Suprapubic skin (tissue), 4 donors: Measurements from ENCODE around the gene USP22. TPM values are rescaled to one million over a fixed set of nuclear protein-coding genes. Genes with fewer than 3 reads are reported as not detected.

ENCODE experiments used
- DNase-seq, 2 donors: peaks; one replicate each; pipeline ENCODE4 v3.0.0-alpha.2; 2019; ENCODE audit warnings: low spot score in 2 of 2
- H3K27ac ChIP-seq: fragments of 200-600 bp; sonication (generic); one replicate; pipeline ENCODE4 v1.5.1; 2019
- H3K27me3 ChIP-seq: fragments of 200-600 bp; sonication (generic); one replicate; pipeline ENCODE4 v1.5.1; 2019
- H3K36me3 ChIP-seq: fragments of 200-600 bp; sonication (generic); one replicate; pipeline ENCODE4 v1.5.1; 2019
- H3K4me1 ChIP-seq: fragments of 200-600 bp; sonication (generic); one replicate; pipeline ENCODE4 v1.5.1; 2019
- H3K4me3 ChIP-seq: fragments of 200-600 bp; sonication (generic); one replicate; pipeline ENCODE4 v1.5.1; 2019; ENCODE audit warnings: mild to moderate bottlenecking
- H3K9me3 ChIP-seq: fragments of 200-600 bp; sonication (generic); one replicate; pipeline ENCODE4 v1.5.1; 2019
- EP300 ChIP-seq: sonication (generic); formaldehyde crosslinking; IDR thresholded peaks from one replicate; pipeline ENCODE4 v1.6.1; 2017; ENCODE audit warnings: antibody characterized with exemption
- POLR2A ChIP-seq, 2 donors: fragments of 450-650 bp; IDR thresholded peaks; one replicate each; pipeline ENCODE4 v1.6.1; 2017; ENCODE audit warnings: antibody characterized with exemption in 2 of 2, mild to moderate bottlenecking in 2 of 2, moderate library complexity in 2 of 2
- POLR2AphosphoS5 ChIP-seq, 3 donors: sonication (generic); formaldehyde crosslinking; IDR thresholded peaks; one replicate each; pipeline ENCODE4 v1.6.1; 2017; ENCODE audit warnings: antibody characterized with exemption in 3 of 3
- WGBS: methylation state at CpG from one replicate; pipeline ENCODE4 v1.1.5; 2018; 5-methylcytosine and 5-hydroxymethylcytosine counted together
- total RNA-seq, 4 donors: library from RNA; depleted of rRNA; stranded (reverse); fragments of >200 nt; gene quantifications; one replicate each; pipeline ENCODE4 v1.1.0, GENCODE V29; 2016
- TF ChIP-seq, protein P1 (sequence below), 2 donors: fragments of 200-600 bp in 1 of 2; fragments of 450-650 bp in 1 of 2; sonication (generic) in 1 of 2; IDR thresholded peaks; one replicate each; pipeline ENCODE4 v1.5.1; 2016 to 2019; ENCODE audit warnings: antibody characterized with exemption in 2 of 2, mild to moderate bottlenecking in 1 of 2, moderate library complexity in 1 of 2

Gene USP22
- total RNA-seq, 4 donors from 2014 or later: 116 to 166 (median 152) TPM

DNA sequence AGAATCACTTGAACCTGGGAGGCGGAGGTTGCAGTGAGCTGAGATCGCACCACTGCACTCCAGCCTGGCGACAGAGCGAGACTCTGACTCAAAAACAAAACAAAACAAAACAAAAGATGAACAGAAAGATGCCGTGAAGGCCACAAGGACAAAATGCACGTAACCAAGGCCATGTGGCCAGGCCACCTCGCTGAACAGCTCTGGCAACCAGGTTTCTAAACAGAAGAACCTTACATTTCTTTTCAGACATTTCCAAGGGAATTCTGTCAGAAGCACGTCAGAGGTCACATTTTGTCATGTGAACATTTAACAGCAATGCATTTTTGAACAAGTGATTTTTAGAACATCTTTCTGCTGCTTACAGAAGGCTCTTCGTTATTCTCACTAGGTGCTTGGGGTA, 28.8 kb downstream of the USP22 start:
- DNase-seq: no peak
- Histone ChIP-seq H3K27ac (no peak overlapping the region), H3K36me3 (peaks cover 97% of the 10 kb centered on the region), H3K9me3 (no peaks in the 10 kb centered on the region), H3K4me1 (no peaks in the 10 kb centered on the region), H3K27me3 (no peaks in the 10 kb centered on the region), H3K4me3 (no peak overlapping the region)
- 93% methylated on average over 9 of the region's 9 CpGs for WGBS
- no peak for TF ChIP-seq POLR2A (IDR thresholded peaks at IDR 0.05)
- TF ChIP-seq POLR2AphosphoS5 (IDR thresholded peaks at IDR 0.05): no peak
- TF ChIP-seq, protein P1, sequence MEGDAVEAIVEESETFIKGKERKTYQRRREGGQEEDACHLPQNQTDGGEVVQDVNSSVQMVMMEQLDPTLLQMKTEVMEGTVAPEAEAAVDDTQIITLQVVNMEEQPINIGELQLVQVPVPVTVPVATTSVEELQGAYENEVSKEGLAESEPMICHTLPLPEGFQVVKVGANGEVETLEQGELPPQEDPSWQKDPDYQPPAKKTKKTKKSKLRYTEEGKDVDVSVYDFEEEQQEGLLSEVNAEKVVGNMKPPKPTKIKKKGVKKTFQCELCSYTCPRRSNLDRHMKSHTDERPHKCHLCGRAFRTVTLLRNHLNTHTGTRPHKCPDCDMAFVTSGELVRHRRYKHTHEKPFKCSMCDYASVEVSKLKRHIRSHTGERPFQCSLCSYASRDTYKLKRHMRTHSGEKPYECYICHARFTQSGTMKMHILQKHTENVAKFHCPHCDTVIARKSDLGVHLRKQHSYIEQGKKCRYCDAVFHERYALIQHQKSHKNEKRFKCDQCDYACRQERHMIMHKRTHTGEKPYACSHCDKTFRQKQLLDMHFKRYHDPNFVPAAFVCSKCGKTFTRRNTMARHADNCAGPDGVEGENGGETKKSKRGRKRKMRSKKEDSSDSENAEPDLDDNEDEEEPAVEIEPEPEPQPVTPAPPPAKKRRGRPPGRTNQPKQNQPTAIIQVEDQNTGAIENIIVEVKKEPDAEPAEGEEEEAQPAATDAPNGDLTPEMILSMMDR (IDR thresholded peaks at IDR 0.05): no peak
- TF ChIP-seq EP300: no peak

DNA sequence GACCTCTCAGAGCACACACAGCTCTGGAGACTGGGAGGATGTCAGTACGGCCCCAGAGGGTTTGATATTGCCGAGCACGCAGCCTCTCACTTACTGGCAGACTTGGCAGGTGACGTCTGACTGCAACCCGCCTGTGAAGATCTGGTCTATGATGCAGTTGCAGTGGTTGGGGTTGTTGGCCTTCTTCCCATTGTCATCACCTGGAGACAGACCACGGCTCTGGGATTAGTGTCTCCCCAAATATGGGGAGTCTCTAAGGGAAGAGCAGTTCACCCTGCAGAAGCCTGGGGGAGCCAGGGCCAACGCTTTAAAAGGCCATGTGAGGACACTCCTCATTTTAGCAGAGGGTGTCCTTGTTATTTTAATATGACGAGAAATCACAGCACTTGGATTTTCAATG, 30.1 kb downstream of the USP22 start:
- H3K27ac ChIP-seq: no peak overlapping the region
- H3K4me1 ChIP-seq: no peaks in the 10 kb centered on the region
- TF ChIP-seq EP300 (no peak), POLR2A (IDR thresholded peaks at IDR 0.05) (no peak), POLR2AphosphoS5 (IDR thresholded peaks at IDR 0.05) (no peak)
- TF ChIP-seq, protein P1 (IDR thresholded peaks at IDR 0.05): no peak
- no peak overlapping the region for H3K4me3 ChIP-seq
- peaks cover 97% of the 10 kb centered on the region for H3K36me3 ChIP-seq
- H3K9me3 ChIP-seq: no peaks in the 10 kb centered on the region
- no peaks in the 10 kb centered on the region for H3K27me3 ChIP-seq
- 81% methylated on average over 8 of the region's 8 CpGs for WGBS
- no peak for DNase-seq

DNA sequence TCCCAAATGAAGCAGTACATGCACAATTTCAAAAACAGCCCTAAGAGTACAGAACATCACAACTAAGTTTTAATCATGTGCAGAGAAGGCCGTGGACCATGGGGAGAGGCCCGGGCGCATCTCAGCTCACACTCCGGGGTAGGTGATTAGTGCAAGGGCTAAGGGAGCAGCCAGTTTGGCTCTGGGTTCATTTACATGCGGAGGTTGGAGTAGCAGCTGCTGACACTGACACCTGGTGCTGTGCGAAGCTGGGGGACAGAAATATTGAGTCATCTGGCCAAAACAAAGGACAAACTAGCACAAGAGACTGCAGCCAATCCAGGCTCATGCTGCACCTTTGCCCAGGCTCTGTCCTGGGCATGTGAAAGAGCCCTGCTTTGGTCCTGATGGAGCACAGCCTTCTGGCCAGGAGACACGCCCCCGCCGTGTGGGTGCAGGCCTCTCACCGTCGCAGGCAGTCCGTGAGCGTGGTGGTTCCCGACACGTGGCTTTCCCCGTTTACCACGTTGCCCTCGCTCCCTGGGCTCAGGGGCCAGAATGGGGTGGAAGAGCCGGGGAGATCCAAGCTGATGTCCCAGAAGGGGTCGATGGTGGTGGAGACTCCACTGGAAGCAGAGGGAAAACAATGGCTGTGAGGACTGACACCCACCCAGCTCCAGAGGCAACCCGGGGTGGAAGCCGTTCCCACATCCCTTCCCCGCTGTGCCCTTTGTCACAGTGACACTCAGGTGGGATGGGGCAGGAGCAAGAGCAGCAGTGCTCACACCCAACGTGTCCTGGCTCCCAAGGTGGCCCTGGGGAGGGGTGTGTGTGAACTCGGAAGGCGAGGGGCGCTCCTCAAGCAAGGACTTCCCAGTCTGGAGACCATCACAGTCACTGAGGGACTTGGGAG, 31.9 kb downstream of the USP22 start:
- 77% methylated on average over 26 of the region's 27 CpGs for WGBS
- Histone ChIP-seq H3K36me3 (peaks cover 97% of the 10 kb centered on the region), H3K4me1 (no peaks in the 10 kb centered on the region), H3K4me3 (no peak overlapping the region), H3K27me3 (no peaks in the 10 kb centered on the region), H3K9me3 (no peaks in the 10 kb centered on the region), H3K27ac (no peak overlapping the region)
- TF ChIP-seq POLR2A (IDR thresholded peaks at IDR 0.05) (no peak), EP300 (no peak), POLR2AphosphoS5 (IDR thresholded peaks at IDR 0.05) (no peak)
- TF ChIP-seq, protein P1 (IDR thresholded peaks at IDR 0.05): no peak
- DNase-seq: no peak

DNA sequence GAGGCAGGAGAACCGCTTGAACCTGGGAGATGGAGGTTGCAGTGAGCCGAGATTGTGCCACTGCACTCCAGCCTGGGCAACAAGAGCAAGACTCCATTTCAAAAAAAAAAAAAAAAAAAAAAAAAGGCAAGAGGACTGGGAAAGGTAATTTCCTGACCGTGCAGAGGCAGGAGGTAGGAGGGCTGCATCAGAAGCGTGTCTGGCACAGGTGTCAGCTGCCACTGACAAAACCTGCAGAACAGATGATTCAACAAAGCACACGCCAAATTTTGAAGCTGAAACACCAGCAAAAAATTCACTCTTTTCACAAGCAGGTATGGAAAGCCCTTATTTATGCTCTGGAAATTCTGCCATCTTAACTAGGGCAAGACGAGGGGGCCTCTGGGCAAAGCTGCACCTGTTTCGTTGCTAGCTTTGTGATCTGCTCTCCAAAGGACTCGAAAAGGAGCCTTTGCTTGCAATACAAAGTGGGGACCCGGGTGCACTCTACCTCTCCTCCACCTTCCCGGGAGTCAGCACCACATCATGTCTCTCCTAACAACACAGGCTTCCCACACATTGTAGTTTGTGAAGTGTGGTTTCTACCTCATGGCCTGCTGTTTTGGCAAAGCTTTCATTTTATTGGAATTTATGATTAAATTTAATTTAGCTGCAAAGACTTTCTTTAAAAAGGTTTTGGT, 33.7 kb downstream of the USP22 start:
- H3K36me3 ChIP-seq: peaks cover 97% of the 10 kb centered on the region
- no peaks in the 10 kb centered on the region for H3K4me1 ChIP-seq
- TF ChIP-seq POLR2A (IDR thresholded peaks at IDR 0.05) (no peak), POLR2AphosphoS5 (IDR thresholded peaks at IDR 0.05) (no peak), EP300 (no peak)
- TF ChIP-seq, protein P1 (IDR thresholded peaks at IDR 0.05): no peak
- WGBS: 82% methylated on average over 10 of the region's 10 CpGs
- no peak for DNase-seq
- H3K27ac ChIP-seq: no peak overlapping the region
- no peaks in the 10 kb centered on the region for H3K9me3 ChIP-seq
- no peaks in the 10 kb centered on the region for H3K27me3 ChIP-seq
- no peak overlapping the region for H3K4me3 ChIP-seq
